Panc1 (cell line): ENCODE data around the gene ATP8B3. TPM values are rescaled to one million over a fixed set of nuclear protein-coding genes. Genes with fewer than 3 reads are reported as not detected.

ENCODE experiments used
- ATAC-seq: fragments of 200-7000 bp; cut with Tn5 transposase; 2 replicates; pipeline ENCODE4 v1.9.1; 2020; ENCODE audit warnings: mild to moderate bottlenecking, moderate library complexity
- BruUV-seq: library from RNA; stranded (reverse); fragments of 400-500 nt; replicated peaks from 2 replicates; lab custom pipeline; 2021; lab: Mats Ljungman, UMichigan
- CTCF ChIA-PET: fragments of 300-600 bp; sonication (Branson Sonifier 250); formaldehyde crosslinking; loops from one replicate; lab custom pipeline; 2022; ENCODE audit warnings: antibody characterized with exemption; lab: Charles Lee
- POLR2A ChIA-PET: fragments of 300-600 bp; sonication (Branson Sonifier 250); formaldehyde crosslinking; loops from one replicate; lab custom pipeline; 2022; ENCODE audit warnings: antibody characterized with exemption; lab: Charles Lee
- DNase-seq: peaks from one replicate; pipeline ENCODE4 v3.0.0-alpha.2; 2010; ENCODE audit warnings: low read depth, low spot score
- H3K27ac ChIP-seq: 2 replicates; pipeline ENCODE4 v1.5.1; 2011; ENCODE audit warnings: mild to moderate bottlenecking, low read length, inconsistent platforms
- H3K27me3 ChIP-seq: fragments of 200-500 bp; sonication (Bioruptor generic); 2 replicates; pipeline ENCODE4 v1.6.0; 2014; ENCODE audit warnings: low read length, inconsistent platforms; ENCODE audit not compliant: control insufficient read depth, insufficient read depth
- H3K36me3 ChIP-seq: fragments of 200-500 bp; sonication (Bioruptor generic); 2 replicates; pipeline ENCODE4 v1.5.1; 2014; ENCODE audit warnings: inconsistent platforms, mild to moderate bottlenecking, low read length, moderate library complexity; ENCODE audit not compliant: control insufficient read depth, insufficient read depth
- H3K4me1 ChIP-seq: 2 replicates; pipeline ENCODE4 v1.5.1; 2011; ENCODE audit warnings: inconsistent platforms, mild to moderate bottlenecking, low read length, moderate library complexity; ENCODE audit not compliant: control insufficient read depth, insufficient read depth
- H3K4me3 ChIP-seq, 2 experiments: 2 replicates each; pipeline ENCODE4 v1.5.1; 2011 to 2012; ENCODE audit warnings: low read depth in 2 of 2, low read length in 2 of 2, mild to moderate bottlenecking in 2 of 2, inconsistent platforms in 1 of 2, moderate library complexity in 1 of 2
- H3K9me3 ChIP-seq: fragments of 200-500 bp; sonication (Bioruptor generic); 2 replicates; pipeline ENCODE4 v1.5.1; 2014; ENCODE audit warnings: low read depth, mild to moderate bottlenecking, inconsistent platforms, low read length, moderate library complexity; ENCODE audit not compliant: control insufficient read depth, insufficient read depth
- CTCF ChIP-seq: fragments of 450-650 bp; IDR thresholded peaks from 2 replicates; pipeline ENCODE4 v1.5.1; 2017; ENCODE audit warnings: mild to moderate bottlenecking
- POLR2AphosphoS5 ChIP-seq: IDR thresholded peaks from 2 replicates; pipeline ENCODE4 v1.6.1; 2012; ENCODE audit warnings: mild to moderate bottlenecking, low read depth, low read length, moderate library complexity
- REST ChIP-seq, 2 experiments: IDR thresholded peaks; 2 replicates each; pipeline ENCODE4 v1.6.1; 2011 to 2012; ENCODE audit warnings: low read depth in 2 of 2, control low read depth in 1 of 2, low read length in 1 of 2, mild to moderate bottlenecking in 1 of 2, moderate library complexity in 1 of 2; ENCODE audit not compliant: insufficient read depth in 1 of 2
- SIN3A ChIP-seq: IDR thresholded peaks from 2 replicates; pipeline ENCODE4 v1.6.1; 2012; ENCODE audit warnings: low read depth, mild to moderate bottlenecking, low read length, moderate library complexity, borderline replicate concordance; ENCODE audit not compliant: insufficient read depth
- TCF7L2 ChIP-seq: IDR thresholded peaks from 2 replicates; pipeline ENCODE4 v1.6.1; 2011; ENCODE audit warnings: mild to moderate bottlenecking, low read depth, low read length, inconsistent platforms
- in situ Hi-C: cut with HindIII; loops from 2 replicates; pipeline ENCODE4 v1.10.0; 2016; ENCODE audit warnings: low sequenced_read_pairs, low pct_unique_long_range_greater_than_20kb
- intact Hi-C: fragments of 100-400 bp; cut with micrococcal nuclease; formaldehyde crosslinking; loops from one replicate; pipeline ENCODE4 v1.10.0; 2022; ENCODE audit not compliant: unreplicated experiment
- total RNA-seq: library from RNA; stranded (reverse); gene quantifications from one replicate; pipeline ENCODE4 v1.2.1, GENCODE V29; 2021; ENCODE audit not compliant: unreplicated experiment

The ATP8B3 gene
- total RNA-seq, 1 experiment from 2014 or later: 67.7 TPM

GRCh38 chr19:1777149-1777548 lies 34.9 kb downstream of the ATP8B3 start:
- Histone ChIP-seq H3K4me1 (peaks cover 30% of the 10 kb centered on the region), H3K9me3 (no peaks in the 10 kb centered on the region), H3K36me3 (no peaks in the 10 kb centered on the region; the same call in 1 of the 2 replicates), H3K4me3 (no peak overlapping the region), H3K27ac (no peak overlapping the region), H3K27me3 (no peaks in the 10 kb centered on the region)
- no peak for DNase-seq
- BruUV-seq: TSS peak; percentile 78
- in situ Hi-C loops (no loop called here), intact Hi-C loops (no loop called here)
- no peak for ATAC-seq
- CTCF ChIA-PET: interaction anchor here (0.6 kb wide), 2 partner anchors 61 to 136 kb away, joined by 3 to 4 read pairs; no protein-coding TSS in a partner anchor
- POLR2A ChIA-PET: no interaction called here
- TF ChIP-seq TCF7L2: no peak
- TF ChIP-seq CTCF: no peak
- TF ChIP-seq POLR2AphosphoS5: no peak; the same call in 1 of the 2 replicates
- no peak for TF ChIP-seq REST (IDR thresholded peaks at IDR 0.05; ENCODE audit: insufficient read depth in 1 of 2, low read depth in 2 of 2, low read length in 1 of 2)
- no peak for TF ChIP-seq SIN3A

GRCh38 chr19:1776606-1777147 lies 35.4 kb downstream of the ATP8B3 start:
- BruUV-seq: no TSS peak
- no peaks in the 10 kb centered on the region for H3K27me3 ChIP-seq
- H3K9me3 ChIP-seq: no peaks in the 10 kb centered on the region
- ATAC-seq (no peak), DNase-seq (no peak)
- CTCF ChIA-PET: interaction anchor here (0.6 kb wide), 2 partner anchors 62 to 135 kb away, joined by 3 to 4 read pairs; no protein-coding TSS in a partner anchor
- intact Hi-C loops: no loop called here
- H3K36me3 ChIP-seq: no peaks in the 10 kb centered on the region; the same call in 1 of the 2 replicates
- POLR2A ChIA-PET: no interaction called here
- in situ Hi-C loops: no loop called here
- TF ChIP-seq REST (IDR thresholded peaks at IDR 0.05; ENCODE audit: insufficient read depth in 1 of 2, low read depth in 2 of 2, low read length in 1 of 2): no peak
- TF ChIP-seq TCF7L2: no peak
- TF ChIP-seq CTCF: no peak
- no peak for TF ChIP-seq POLR2AphosphoS5
- TF ChIP-seq SIN3A: no peak
- H3K4me3 ChIP-seq: no peak overlapping the region
- H3K4me1 ChIP-seq: peaks cover 30% of the 10 kb centered on the region
- no peak overlapping the region for H3K27ac ChIP-seq
